Stomach (tissue), 4 donors: ENCODE measurements around the gene CAMK1.

ENCODE experiments used
- CTCF ChIP-seq, 7 experiments: fragments of 450-650 bp in 4 of 7; fragments of 200-600 bp in 3 of 7; sonication (generic) in 3 of 7; IDR thresholded peaks; one replicate each; pipeline ENCODE4 v1.5.1; 2016 to 2019; ENCODE audit warnings: antibody characterized with exemption in 7 of 7, control low read depth in 2 of 7, mild to moderate bottlenecking in 1 of 7
- EP300 ChIP-seq: sonication (generic); formaldehyde crosslinking; IDR thresholded peaks from one replicate; pipeline ENCODE4 v1.6.1; 2017; ENCODE audit warnings: antibody characterized with exemption
- POLR2A ChIP-seq, 4 donors: fragments of 450-650 bp; IDR thresholded peaks; one replicate each; pipeline ENCODE4 v1.6.1; 2016; ENCODE audit warnings: antibody characterized with exemption in 4 of 4, control low read depth in 2 of 4, mild to moderate bottlenecking in 1 of 4, moderate library complexity in 1 of 4
- POLR2AphosphoS5 ChIP-seq, 3 donors: sonication (generic); formaldehyde crosslinking; IDR thresholded peaks; one replicate each; pipeline ENCODE4 v1.6.1; 2016; ENCODE audit warnings: antibody characterized with exemption in 3 of 3

- TF ChIP-seq POLR2A (IDR thresholded peaks at IDR 0.05) (no peak), CTCF (IDR thresholded peaks at IDR 0.05) (no peak), POLR2AphosphoS5 (IDR thresholded peaks at IDR 0.05) (no peak), EP300 (no peak)
These were observed 41.1 kb upstream of the CAMK1 start for GRCh38 chr3:9810846-9811245.
